ENCODE results near the gene DDB1. TPM values are rescaled to one million over a fixed set of nuclear protein-coding genes. Genes with fewer than 3 reads are reported as not detected.
A peak's percentile ranks its signal among the peaks of the same experiment; 100 is the strongest.

Gene DDB1
- total and polyA plus RNA-seq, 9 of the 15 experiments (the other 6 are each of a cell fraction or from before 2014, with no cell fraction given) = 172 to 361 (median 266) TPM

GRCh38 chr11:61342207-61342803, 9.4 kb upstream of the DDB1 start (continued):
- TF ChIP-seq ZBTB11 (CRISPR knock-in tag; IDR thresholded peaks at IDR 0.05) (peak in 1 of 3 experiments; percentile 70; a peak in 2 of 6 replicates), ATF7 (IDR thresholded peaks at IDR 0.05) (peak; percentile 21; the same call in 1 of the 2 replicates), MCM2 (IDR thresholded peaks at IDR 0.05; ENCODE audit: low read depth) (no peak), CEBPG (CRISPR knock-in tag; IDR thresholded peaks at IDR 0.05) (peak; percentile 79), CEBPG (tag; conservative IDR thresholded peaks at IDR 0.05 in 1 of 2, IDR thresholded peaks at IDR 0.05 in 1 of 2) (no peak), MCM7 (IDR thresholded peaks at IDR 0.05) (no peak), PTBP1 (IDR thresholded peaks at IDR 0.05; ENCODE audit: low read depth, low read length) (no peak), TAF1 (IDR thresholded peaks at IDR 0.05; ENCODE audit: control insufficient read depth, extremely low read depth, insufficient read depth, low read length, severe bottlenecking) (no peak), HMGN3 (IDR thresholded peaks at IDR 0.05; ENCODE audit: borderline replicate concordance, extremely low read depth, insufficient read length, low read depth, low read length) (no peak), TRIM28 (IDR thresholded peaks at IDR 0.05) (0 out of 2 replicates have a peak, but pooled peaks have one; percentile 42), ZNF584 (CRISPR knock-in tag; IDR thresholded peaks at IDR 0.05; ENCODE audit: low read depth) (no peak), ZNF311 (CRISPR knock-in tag; IDR thresholded peaks at IDR 0.05) (no peak), NR4A1 (CRISPR knock-in tag; IDR thresholded peaks at IDR 0.05) (no peak), NR4A1 (tag; IDR thresholded peaks at IDR 0.05) (0 out of 2 replicates have a peak, but pooled peaks have one; percentile 66), PTRF (tag; IDR thresholded peaks at IDR 0.05) (no peak), WHSC1 (IDR thresholded peaks at IDR 0.05; ENCODE audit: low read length) (no peak), ZNF511 (CRISPR knock-in tag; IDR thresholded peaks at IDR 0.05) (no peak), HDAC3 (IDR thresholded peaks at IDR 0.05; ENCODE audit: borderline replicate concordance, partially characterized antibody) (no peak), ZBTB26 (CRISPR knock-in tag; IDR thresholded peaks at IDR 0.05) (no peak), ZNF165 (CRISPR knock-in tag; IDR thresholded peaks at IDR 0.05; ENCODE audit: borderline replicate concordance) (no peak), SAP30 (IDR thresholded peaks at IDR 0.05; ENCODE audit: borderline replicate concordance, insufficient read depth, low read depth, low read length, poor library complexity, severe bottlenecking) (no peak)
